HL-60 (cell line): ENCODE results near the gene CD69.

ENCODE experiments used
- POLR2AphosphoS5 ChIP-seq: IDR thresholded peaks from 2 replicates; pipeline ENCODE4 v1.6.1; 2012; ENCODE audit warnings: low read depth
- SPI1 ChIP-seq: IDR thresholded peaks from 2 replicates; pipeline ENCODE4 v1.6.1; 2012; ENCODE audit warnings: low read depth, mild to moderate bottlenecking, borderline replicate concordance
- TF ChIP-seq, protein P1 (sequence below): IDR thresholded peaks from one replicate; pipeline ENCODE4 v1.5.1; 2011; ENCODE audit warnings: low read length, control low read depth, inconsistent platforms; ENCODE audit not compliant: insufficient read depth
- TF ChIP-seq, protein P2 (sequence below): IDR thresholded peaks from 2 replicates; pipeline ENCODE4 v1.6.1; 2012; ENCODE audit warnings: low read depth; ENCODE audit not compliant: insufficient replicate concordance

DNA sequence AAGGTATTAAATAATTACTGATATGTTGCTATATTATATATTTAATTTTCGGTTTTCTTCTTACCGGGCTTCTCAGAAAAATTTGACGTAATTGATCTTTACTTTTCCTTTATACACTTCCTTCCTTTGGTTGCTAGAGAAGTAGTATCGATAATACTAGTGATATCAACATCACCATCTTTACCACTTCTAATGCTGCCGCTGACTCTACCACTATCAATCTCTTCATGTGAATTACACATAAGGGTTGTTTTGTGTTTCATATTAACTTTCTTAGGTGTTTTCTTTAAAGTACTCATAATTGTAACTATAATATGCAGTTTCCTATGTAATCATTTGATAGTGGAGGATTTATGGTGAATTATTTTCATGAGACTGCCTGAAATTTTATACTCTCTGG is 35.6 kb upstream of the CD69 start:
- TF ChIP-seq, protein P1, sequence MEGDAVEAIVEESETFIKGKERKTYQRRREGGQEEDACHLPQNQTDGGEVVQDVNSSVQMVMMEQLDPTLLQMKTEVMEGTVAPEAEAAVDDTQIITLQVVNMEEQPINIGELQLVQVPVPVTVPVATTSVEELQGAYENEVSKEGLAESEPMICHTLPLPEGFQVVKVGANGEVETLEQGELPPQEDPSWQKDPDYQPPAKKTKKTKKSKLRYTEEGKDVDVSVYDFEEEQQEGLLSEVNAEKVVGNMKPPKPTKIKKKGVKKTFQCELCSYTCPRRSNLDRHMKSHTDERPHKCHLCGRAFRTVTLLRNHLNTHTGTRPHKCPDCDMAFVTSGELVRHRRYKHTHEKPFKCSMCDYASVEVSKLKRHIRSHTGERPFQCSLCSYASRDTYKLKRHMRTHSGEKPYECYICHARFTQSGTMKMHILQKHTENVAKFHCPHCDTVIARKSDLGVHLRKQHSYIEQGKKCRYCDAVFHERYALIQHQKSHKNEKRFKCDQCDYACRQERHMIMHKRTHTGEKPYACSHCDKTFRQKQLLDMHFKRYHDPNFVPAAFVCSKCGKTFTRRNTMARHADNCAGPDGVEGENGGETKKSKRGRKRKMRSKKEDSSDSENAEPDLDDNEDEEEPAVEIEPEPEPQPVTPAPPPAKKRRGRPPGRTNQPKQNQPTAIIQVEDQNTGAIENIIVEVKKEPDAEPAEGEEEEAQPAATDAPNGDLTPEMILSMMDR: no peak
- TF ChIP-seq POLR2AphosphoS5 (no peak), SPI1 (no peak)
- TF ChIP-seq, protein P2, sequence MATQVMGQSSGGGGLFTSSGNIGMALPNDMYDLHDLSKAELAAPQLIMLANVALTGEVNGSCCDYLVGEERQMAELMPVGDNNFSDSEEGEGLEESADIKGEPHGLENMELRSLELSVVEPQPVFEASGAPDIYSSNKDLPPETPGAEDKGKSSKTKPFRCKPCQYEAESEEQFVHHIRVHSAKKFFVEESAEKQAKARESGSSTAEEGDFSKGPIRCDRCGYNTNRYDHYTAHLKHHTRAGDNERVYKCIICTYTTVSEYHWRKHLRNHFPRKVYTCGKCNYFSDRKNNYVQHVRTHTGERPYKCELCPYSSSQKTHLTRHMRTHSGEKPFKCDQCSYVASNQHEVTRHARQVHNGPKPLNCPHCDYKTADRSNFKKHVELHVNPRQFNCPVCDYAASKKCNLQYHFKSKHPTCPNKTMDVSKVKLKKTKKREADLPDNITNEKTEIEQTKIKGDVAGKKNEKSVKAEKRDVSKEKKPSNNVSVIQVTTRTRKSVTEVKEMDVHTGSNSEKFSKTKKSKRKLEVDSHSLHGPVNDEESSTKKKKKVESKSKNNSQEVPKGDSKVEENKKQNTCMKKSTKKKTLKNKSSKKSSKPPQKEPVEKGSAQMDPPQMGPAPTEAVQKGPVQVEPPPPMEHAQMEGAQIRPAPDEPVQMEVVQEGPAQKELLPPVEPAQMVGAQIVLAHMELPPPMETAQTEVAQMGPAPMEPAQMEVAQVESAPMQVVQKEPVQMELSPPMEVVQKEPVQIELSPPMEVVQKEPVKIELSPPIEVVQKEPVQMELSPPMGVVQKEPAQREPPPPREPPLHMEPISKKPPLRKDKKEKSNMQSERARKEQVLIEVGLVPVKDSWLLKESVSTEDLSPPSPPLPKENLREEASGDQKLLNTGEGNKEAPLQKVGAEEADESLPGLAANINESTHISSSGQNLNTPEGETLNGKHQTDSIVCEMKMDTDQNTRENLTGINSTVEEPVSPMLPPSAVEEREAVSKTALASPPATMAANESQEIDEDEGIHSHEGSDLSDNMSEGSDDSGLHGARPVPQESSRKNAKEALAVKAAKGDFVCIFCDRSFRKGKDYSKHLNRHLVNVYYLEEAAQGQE: no peak
